HepG2 (cell line): Measurements from ENCODE around the gene REPIN1. TPM values are rescaled to one million over a fixed set of nuclear protein-coding genes. Genes with fewer than 3 reads are reported as not detected.

Source experiments
- AGO1 ChIP-seq: fragments of 200-400 bp; formaldehyde crosslinking; IDR thresholded peaks from 2 replicates; pipeline ENCODE4 v1.6.1; 2017; ENCODE audit warnings: mild to moderate bottlenecking, low read depth, low read length, moderate library complexity; ENCODE audit not compliant: poor library complexity, severe bottlenecking
- AGO2 ChIP-seq: fragments of 200-400 bp; formaldehyde crosslinking; optimal IDR thresholded peaks from 2 replicates; pipeline ENCODE3; 2017; ENCODE audit warnings: mild to moderate bottlenecking, low read depth, low read length, moderate library complexity
- ATM ChIP-seq: fragments of 450-650 bp; IDR thresholded peaks from 2 replicates; pipeline ENCODE4 v1.7.1; 2017; ENCODE audit warnings: mild to moderate bottlenecking, borderline replicate concordance
- ERF ChIP-seq: IDR thresholded peaks from 2 replicates; pipeline ENCODE4 v1.6.1; 2018; ENCODE audit warnings: missing biosample characterization, missing genetic modification reagents
- HNRNPK ChIP-seq: fragments of 200-400 bp; formaldehyde crosslinking; IDR thresholded peaks from 2 replicates; pipeline ENCODE4 v1.6.1; 2018; ENCODE audit warnings: low read length, low read depth, moderate library complexity, mild to moderate bottlenecking; ENCODE audit not compliant: poor library complexity, severe bottlenecking
- PHF20 ChIP-seq: sonication (generic); formaldehyde crosslinking; IDR thresholded peaks from 2 replicates; pipeline ENCODE4 v1.5.0; 2020; ENCODE audit warnings: mild to moderate bottlenecking, missing genetic modification reagents
- POLR2G ChIP-seq: fragments of 200-400 bp; formaldehyde crosslinking; IDR thresholded peaks from 2 replicates; pipeline ENCODE4 v1.6.1; 2018; ENCODE audit warnings: mild to moderate bottlenecking, low read depth, low read length, moderate library complexity
- RXRA ChIP-seq: sonication (generic); formaldehyde crosslinking; IDR thresholded peaks from 2 replicates; pipeline ENCODE4 v1.5.1; 2020; ENCODE audit warnings: missing genetic modification reagents
- SKI ChIP-seq: fragments of 450-650 bp; IDR thresholded peaks from one replicate; pipeline ENCODE4 v1.6.1; 2018; ENCODE audit warnings: mild to moderate bottlenecking; ENCODE audit not compliant: partially characterized antibody
- SP5 ChIP-seq: IDR thresholded peaks from 2 replicates; pipeline ENCODE4 v1.6.1; 2016; ENCODE audit warnings: low read depth, borderline replicate concordance
- ZFP90 ChIP-seq: sonication (generic); formaldehyde crosslinking; IDR thresholded peaks from 2 replicates; pipeline ENCODE4 v1.8.0; 2022; ENCODE audit warnings: missing genetic modification reagents, mild to moderate bottlenecking, inconsistent platforms, borderline replicate concordance
- ZFY ChIP-seq: sonication (generic); formaldehyde crosslinking; IDR thresholded peaks from 2 replicates; pipeline ENCODE4 v1.4.0; 2020; ENCODE audit warnings: missing genetic modification reagents
- ZNF10 ChIP-seq: sonication (generic); formaldehyde crosslinking; IDR thresholded peaks from 2 replicates; pipeline ENCODE4 v1.4.0; 2020; ENCODE audit warnings: mild to moderate bottlenecking, low read depth, missing genetic modification reagents, borderline replicate concordance
- ZNF230 ChIP-seq: sonication (generic); formaldehyde crosslinking; IDR thresholded peaks from 2 replicates; pipeline ENCODE4 v1.4.0; 2020; ENCODE audit warnings: mild to moderate bottlenecking, missing genetic modification reagents
- ZNF329 ChIP-seq: sonication (generic); formaldehyde crosslinking; IDR thresholded peaks from 2 replicates; pipeline ENCODE4 v1.9.0; 2021; ENCODE audit warnings: low read depth, mild to moderate bottlenecking, missing genetic modification reagents
- ZNF546 ChIP-seq: sonication (generic); formaldehyde crosslinking; conservative IDR thresholded peaks from 2 replicates; pipeline ENCODE4 v1.8.1; 2023; ENCODE audit warnings: mild to moderate bottlenecking, missing genetic modification reagents
- ZNF670 ChIP-seq: sonication (generic); formaldehyde crosslinking; IDR thresholded peaks from 2 replicates; pipeline ENCODE4 v1.8.0; 2022; ENCODE audit warnings: mild to moderate bottlenecking, missing genetic modification reagents, borderline replicate concordance
- ZNF746 ChIP-seq: sonication (generic); formaldehyde crosslinking; IDR thresholded peaks from 2 replicates; pipeline ENCODE4 v1.8.0; 2022; ENCODE audit warnings: mild to moderate bottlenecking, missing genetic modification reagents
- ZNF749 ChIP-seq: sonication (generic); formaldehyde crosslinking; IDR thresholded peaks from 2 replicates; pipeline ENCODE4 v1.8.0; 2022; ENCODE audit warnings: mild to moderate bottlenecking, missing genetic modification reagents, moderate library complexity, borderline replicate concordance
- ZSCAN20 ChIP-seq: sonication (generic); formaldehyde crosslinking; IDR thresholded peaks from 2 replicates; pipeline ENCODE4 v1.4.0; 2020; ENCODE audit warnings: missing genetic modification reagents, mild to moderate bottlenecking, borderline replicate concordance
- polyA plus RNA-seq, 8 experiments: library from polyadenylated mRNA; depleted of rRNA in 3 of 8; stranded (reverse) in 7 of 8; unstranded in 1 of 8; fragments of >200 nt; fragmentation: Illumina TruSeq in 4 of 8; extraction: Trizol in 4 of 8; gene quantifications; 2 replicates each; pipeline versions ENCODE4 v1.2.1 to v1.2.3, GENCODE V29; 2011 to 2016; ENCODE audit warnings: low read depth in 4 of 8, missing spikeins in 1 of 8, mixed read lengths in 1 of 8; ENCODE audit not compliant: insufficient read depth in 1 of 8
- total RNA-seq, 5 experiments: library from RNA; depleted of rRNA; stranded (reverse); fragments of >200 nt; fragmentation: Illumina TruSeq; extraction: Trizol; gene quantifications; 2 replicates each; pipeline ENCODE4 v1.2.3, GENCODE V29; 2016; ENCODE audit warnings: low read depth in 1 of 5
- TF ChIP-seq, protein P1 (sequence below): sonication (generic); formaldehyde crosslinking; IDR thresholded peaks from 2 replicates; pipeline ENCODE4 v1.4.0; 2020; ENCODE audit warnings: missing genetic modification reagents
- TF ChIP-seq, protein P2 (sequence below): sonication (generic); formaldehyde crosslinking; IDR thresholded peaks from 2 replicates; pipeline ENCODE4 v1.4.0; 2020; ENCODE audit warnings: missing genetic modification reagents
- TF ChIP-seq, protein P3 (sequence below): IDR thresholded peaks from 2 replicates; pipeline ENCODE4 v1.6.1; 2018; ENCODE audit warnings: missing genetic modification reagents, mild to moderate bottlenecking, missing compliant biosample characterization
- TF ChIP-seq, protein P4 (sequence below): sonication (generic); formaldehyde crosslinking; IDR thresholded peaks from 2 replicates; pipeline ENCODE4 v1.5.0; 2020; ENCODE audit warnings: mild to moderate bottlenecking, missing genetic modification reagents, moderate library complexity

REPIN1 gene
- total and polyA plus RNA-seq, 2 of the 13 experiments (the other 11 are each of a cell fraction or from before 2014, with no cell fraction given) = 69.9 to 108 TPM

DNA sequence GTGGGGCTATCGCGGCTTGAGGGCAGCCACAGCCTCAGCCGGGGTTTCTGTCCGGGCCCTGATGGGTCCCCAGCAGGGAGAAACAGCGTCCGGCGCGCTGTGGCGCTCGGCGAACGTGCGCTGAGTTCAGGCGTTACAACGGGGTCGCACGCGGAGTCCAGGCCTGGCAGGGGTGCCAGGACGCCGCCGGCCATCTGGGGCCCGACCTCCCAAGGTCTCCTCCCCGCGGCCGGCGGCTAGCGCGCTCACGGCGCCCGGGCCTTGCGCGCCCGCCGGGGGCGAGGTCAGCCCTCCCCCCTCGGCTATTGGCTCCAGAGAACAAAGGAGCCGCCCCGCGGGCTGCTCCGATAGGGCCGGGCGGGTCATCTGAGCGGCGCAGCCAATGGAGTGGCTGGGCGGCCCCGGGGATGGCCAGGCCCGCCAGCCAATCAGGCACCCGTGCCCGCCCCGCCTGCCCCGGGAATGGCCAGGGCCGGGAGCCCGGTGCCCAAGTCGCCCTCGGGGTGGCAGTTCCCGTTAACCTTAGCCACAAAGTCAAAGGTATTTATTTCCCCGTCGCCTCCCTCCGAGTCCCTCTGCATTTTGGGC is 10.3 kb downstream of the REPIN1 start, which contains the start of gene ZNF775 (continued):
- TF ChIP-seq ZSCAN20 (CRISPR knock-in tag) (0 out of 2 replicates have a peak, but pooled peaks have one; percentile 67), AGO2 (peak; percentile 98), ATM (no peak), PHF20 (CRISPR knock-in tag) (peak; percentile 39; the same call in 1 of the 2 replicates), ZNF749 (CRISPR knock-in tag) (peak; percentile 16; the same call in 1 of the 2 replicates), ZNF670 (CRISPR knock-in tag) (no peak), SKI (peak; percentile 61), AGO1 (peak; percentile 94), ERF (CRISPR knock-in tag) (0 out of 2 replicates have a peak, but pooled peaks have one; percentile 47), ZNF746 (no peak; the same call in 1 of the 2 replicates), ZFY (CRISPR knock-in tag) (peak; percentile 86), HNRNPK (peak; percentile 30), ZNF546 (CRISPR knock-in tag) (peak; percentile 26; the same call in 1 of the 2 replicates), ZNF230 (0 out of 2 replicates have a peak, but pooled peaks have one; percentile 23), ZNF10 (CRISPR knock-in tag) (no peak), SP5 (CRISPR knock-in tag) (peak; percentile 44; the same call in 1 of the 2 replicates), ZFP90 (CRISPR knock-in tag) (peak; percentile 49; the same call in 1 of the 2 replicates), ZNF329 (CRISPR knock-in tag) (peak; percentile 43; the same call in 1 of the 2 replicates), RXRA (peak; percentile 64; the same call in 1 of the 2 replicates), POLR2G (peak; percentile 90)
- TF ChIP-seq, protein P1, sequence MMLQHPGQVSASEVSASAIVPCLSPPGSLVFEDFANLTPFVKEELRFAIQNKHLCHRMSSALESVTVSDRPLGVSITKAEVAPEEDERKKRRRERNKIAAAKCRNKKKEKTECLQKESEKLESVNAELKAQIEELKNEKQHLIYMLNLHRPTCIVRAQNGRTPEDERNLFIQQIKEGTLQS (CRISPR knock-in tag) = peak; percentile 16; the same call in 1 of the 2 replicates
- TF ChIP-seq, protein P2, sequence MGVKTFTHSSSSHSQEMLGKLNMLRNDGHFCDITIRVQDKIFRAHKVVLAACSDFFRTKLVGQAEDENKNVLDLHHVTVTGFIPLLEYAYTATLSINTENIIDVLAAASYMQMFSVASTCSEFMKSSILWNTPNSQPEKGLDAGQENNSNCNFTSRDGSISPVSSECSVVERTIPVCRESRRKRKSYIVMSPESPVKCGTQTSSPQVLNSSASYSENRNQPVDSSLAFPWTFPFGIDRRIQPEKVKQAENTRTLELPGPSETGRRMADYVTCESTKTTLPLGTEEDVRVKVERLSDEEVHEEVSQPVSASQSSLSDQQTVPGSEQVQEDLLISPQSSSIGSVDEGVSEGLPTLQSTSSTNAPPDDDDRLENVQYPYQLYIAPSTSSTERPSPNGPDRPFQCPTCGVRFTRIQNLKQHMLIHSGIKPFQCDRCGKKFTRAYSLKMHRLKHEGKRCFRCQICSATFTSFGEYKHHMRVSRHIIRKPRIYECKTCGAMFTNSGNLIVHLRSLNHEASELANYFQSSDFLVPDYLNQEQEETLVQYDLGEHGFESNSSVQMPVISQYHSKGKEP (CRISPR knock-in tag) = 0 out of 2 replicates have a peak, but pooled peaks have one; percentile 25
- TF ChIP-seq, protein P3, sequence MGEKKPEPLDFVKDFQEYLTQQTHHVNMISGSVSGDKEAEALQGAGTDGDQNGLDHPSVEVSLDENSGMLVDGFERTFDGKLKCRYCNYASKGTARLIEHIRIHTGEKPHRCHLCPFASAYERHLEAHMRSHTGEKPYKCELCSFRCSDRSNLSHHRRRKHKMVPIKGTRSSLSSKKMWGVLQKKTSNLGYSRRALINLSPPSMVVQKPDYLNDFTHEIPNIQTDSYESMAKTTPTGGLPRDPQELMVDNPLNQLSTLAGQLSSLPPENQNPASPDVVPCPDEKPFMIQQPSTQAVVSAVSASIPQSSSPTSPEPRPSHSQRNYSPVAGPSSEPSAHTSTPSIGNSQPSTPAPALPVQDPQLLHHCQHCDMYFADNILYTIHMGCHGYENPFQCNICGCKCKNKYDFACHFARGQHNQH (CRISPR knock-in tag) = no peak
- TF ChIP-seq, protein P4, sequence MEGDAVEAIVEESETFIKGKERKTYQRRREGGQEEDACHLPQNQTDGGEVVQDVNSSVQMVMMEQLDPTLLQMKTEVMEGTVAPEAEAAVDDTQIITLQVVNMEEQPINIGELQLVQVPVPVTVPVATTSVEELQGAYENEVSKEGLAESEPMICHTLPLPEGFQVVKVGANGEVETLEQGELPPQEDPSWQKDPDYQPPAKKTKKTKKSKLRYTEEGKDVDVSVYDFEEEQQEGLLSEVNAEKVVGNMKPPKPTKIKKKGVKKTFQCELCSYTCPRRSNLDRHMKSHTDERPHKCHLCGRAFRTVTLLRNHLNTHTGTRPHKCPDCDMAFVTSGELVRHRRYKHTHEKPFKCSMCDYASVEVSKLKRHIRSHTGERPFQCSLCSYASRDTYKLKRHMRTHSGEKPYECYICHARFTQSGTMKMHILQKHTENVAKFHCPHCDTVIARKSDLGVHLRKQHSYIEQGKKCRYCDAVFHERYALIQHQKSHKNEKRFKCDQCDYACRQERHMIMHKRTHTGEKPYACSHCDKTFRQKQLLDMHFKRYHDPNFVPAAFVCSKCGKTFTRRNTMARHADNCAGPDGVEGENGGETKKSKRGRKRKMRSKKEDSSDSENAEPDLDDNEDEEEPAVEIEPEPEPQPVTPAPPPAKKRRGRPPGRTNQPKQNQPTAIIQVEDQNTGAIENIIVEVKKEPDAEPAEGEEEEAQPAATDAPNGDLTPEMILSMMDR (CRISPR knock-in tag) = peak; percentile 20
